ENCODE results near the gene CTDSPL2. TPM values are rescaled to one million over a fixed set of nuclear protein-coding genes. Genes with fewer than 3 reads are reported as not detected.
A peak's percentile ranks its signal among the peaks of the same experiment; 100 is the strongest.

The CTDSPL2 gene
- total RNA-seq, 4 donors from 2014 or later: 40.0 to 75.4 (median 50.0) TPM

- 85% methylated on average over 1 of the region's 1 CpG for WGBS
- no peak overlapping the region for H3K27ac ChIP-seq
- TF ChIP-seq POLR2A (IDR thresholded peaks at IDR 0.05): no peak
- TF ChIP-seq POLR2AphosphoS5 (IDR thresholded peaks at IDR 0.05): no peak
- TF ChIP-seq CTCF (IDR thresholded peaks at IDR 0.05): no peak
- no peak for TF ChIP-seq EP300 (IDR thresholded peaks at IDR 0.05)
- no peaks in the 10 kb centered on the region for H3K36me3 ChIP-seq
- no peaks in the 10 kb centered on the region for H3K27me3 ChIP-seq
- no peak for DNase-seq (ENCODE audit: low spot score in 2 of 2)
- no peaks in the 10 kb centered on the region for H3K4me1 ChIP-seq
- no peak overlapping the region for H3K4me3 ChIP-seq
- H3K9me3 ChIP-seq: no peaks in the 10 kb centered on the region
These were observed 29.6 kb upstream of the CTDSPL2 start for GRCh38 chr15:44397869-44398268.

- 92% methylated on average over 3 of the region's 3 CpGs for WGBS
- H3K36me3 ChIP-seq: no peaks in the 10 kb centered on the region
- H3K9me3 ChIP-seq: no peaks in the 10 kb centered on the region
- H3K27ac ChIP-seq: no peak overlapping the region
- no peak for TF ChIP-seq EP300 (IDR thresholded peaks at IDR 0.05)
- no peak for TF ChIP-seq POLR2A (IDR thresholded peaks at IDR 0.05)
- TF ChIP-seq POLR2AphosphoS5 (IDR thresholded peaks at IDR 0.05): no peak
- no peak for TF ChIP-seq CTCF (IDR thresholded peaks at IDR 0.05)
- no peak overlapping the region for H3K4me3 ChIP-seq
- no peaks in the 10 kb centered on the region for H3K4me1 ChIP-seq
- H3K27me3 ChIP-seq: no peaks in the 10 kb centered on the region
- DNase-seq (ENCODE audit: low spot score in 2 of 2): no peak
These were observed 13.4 kb upstream of the CTDSPL2 start for GRCh38 chr15:44414001-44414400.

- no peaks in the 10 kb centered on the region for H3K27me3 ChIP-seq
- peaks cover 32% of the 10 kb centered on the region for H3K4me1 ChIP-seq
- no peak for DNase-seq (ENCODE audit: low spot score in 2 of 2)
- peak overlapping the region; percentile 95 for H3K27ac ChIP-seq
- H3K9me3 ChIP-seq: no peaks in the 10 kb centered on the region
- TF ChIP-seq POLR2AphosphoS5 (IDR thresholded peaks at IDR 0.05): no peak
- no peak for TF ChIP-seq CTCF (IDR thresholded peaks at IDR 0.05)
- no peak for TF ChIP-seq EP300 (IDR thresholded peaks at IDR 0.05)
- TF ChIP-seq POLR2A (IDR thresholded peaks at IDR 0.05): no peak
- peak overlapping the region; percentile 91 for H3K4me3 ChIP-seq
- under 1% methylated on average over 27 of the region's 27 CpGs for WGBS
- H3K36me3 ChIP-seq: peaks cover 2% of the 10 kb centered on the region
These were observed 611 bp downstream of the CTDSPL2 start for GRCh38 chr15:44427756-44428724.

GRCh38 chr15:44435893-44436667, 8.7 kb downstream of the CTDSPL2 start:
- Histone ChIP-seq H3K9me3 (no peaks in the 10 kb centered on the region), H3K4me1 (peaks cover 8% of the 10 kb centered on the region), H3K27me3 (no peaks in the 10 kb centered on the region), H3K36me3 (peaks cover 7% of the 10 kb centered on the region), H3K27ac (no peak overlapping the region), H3K4me3 (no peak overlapping the region)
- 97% methylated on average over 2 of the region's 2 CpGs for WGBS
- no peak for TF ChIP-seq POLR2A (IDR thresholded peaks at IDR 0.05)
- no peak for TF ChIP-seq POLR2AphosphoS5 (IDR thresholded peaks at IDR 0.05)
- no peak for TF ChIP-seq EP300 (IDR thresholded peaks at IDR 0.05)
- no peak for TF ChIP-seq CTCF (IDR thresholded peaks at IDR 0.05)
- DNase-seq (ENCODE audit: low spot score in 2 of 2): no peak

GRCh38 chr15:44438402-44438801, 11.0 kb downstream of the CTDSPL2 start:
- 83% methylated on average over 3 of the region's 3 CpGs for WGBS
- Histone ChIP-seq H3K9me3 (no peaks in the 10 kb centered on the region), H3K4me1 (peaks cover 12% of the 10 kb centered on the region)

More at GRCh38 chr15:44438402-44438801, 11.0 kb downstream of the CTDSPL2 start:
- Histone ChIP-seq H3K27ac (no peak overlapping the region), H3K27me3 (no peaks in the 10 kb centered on the region), H3K4me3 (no peak overlapping the region), H3K36me3 (peaks cover 5% of the 10 kb centered on the region)
- TF ChIP-seq EP300 (IDR thresholded peaks at IDR 0.05) (no peak), POLR2AphosphoS5 (IDR thresholded peaks at IDR 0.05) (no peak), CTCF (IDR thresholded peaks at IDR 0.05) (no peak), POLR2A (IDR thresholded peaks at IDR 0.05) (no peak)
- DNase-seq (ENCODE audit: low spot score in 2 of 2): no peak

Measured in suprapubic skin (tissue), 4 donors.